Calu3 (cell line): ENCODE data around the gene CAV2. TPM values are rescaled to one million over a fixed set of nuclear protein-coding genes. Genes with fewer than 3 reads are reported as not detected.

Experiments
- BruUV-seq: library from RNA; stranded (reverse); fragments of 400-500 nt; replicated peaks from 2 replicates; lab custom pipeline; 2021; lab: Mats Ljungman, UMichigan
- CTCF ChIA-PET: fragments of 300-600 bp; sonication (Branson Sonifier 250); formaldehyde crosslinking; loops from one replicate; lab custom pipeline; 2022; ENCODE audit warnings: antibody characterized with exemption; lab: Charles Lee
- DNase-seq: peaks from one replicate; pipeline ENCODE4 v3.0.0; 2022
- H3K27ac Mint-ChIP-seq: one replicate; pipeline ENCODE4 v1.8.0; 2022; ENCODE audit warnings: mixed read lengths; ENCODE audit not compliant: unreplicated experiment
- H3K27me3 Mint-ChIP-seq: one replicate; pipeline ENCODE4 v1.8.0; 2022; ENCODE audit warnings: mixed read lengths; ENCODE audit not compliant: unreplicated experiment
- H3K36me3 Mint-ChIP-seq: one replicate; pipeline ENCODE4 v1.8.0; 2022; ENCODE audit warnings: mild to moderate bottlenecking, moderate library complexity, mixed read lengths; ENCODE audit not compliant: insufficient read depth, unreplicated experiment
- H3K4me1 Mint-ChIP-seq: one replicate; pipeline ENCODE4 v1.8.0; 2022; ENCODE audit warnings: mild to moderate bottlenecking, low read depth, mixed read lengths; ENCODE audit not compliant: unreplicated experiment
- H3K4me3 Mint-ChIP-seq: one replicate; pipeline ENCODE4 v1.8.0; 2022; ENCODE audit warnings: mild to moderate bottlenecking, low read depth, moderate library complexity, mixed read lengths; ENCODE audit not compliant: unreplicated experiment
- H3K9me3 Mint-ChIP-seq: one replicate; pipeline ENCODE4 v1.8.0; 2022; ENCODE audit warnings: low read depth, mixed read lengths; ENCODE audit not compliant: unreplicated experiment
- intact Hi-C: fragments of 100-400 bp; cut with micrococcal nuclease; formaldehyde crosslinking; loops from one replicate; pipeline ENCODE4 v1.10.0; 2022; ENCODE audit not compliant: unreplicated experiment
- total RNA-seq: library from RNA; stranded (reverse); gene quantifications from 2 replicates; pipeline ENCODE4 v1.2.3, GENCODE V29; 2022
- TF ChIP-seq, protein P1 (sequence below): fragments of 200-600 bp; IDR thresholded peaks from one replicate; pipeline ENCODE4 v1.8.0; 2022; ENCODE audit warnings: antibody characterized with exemption; ENCODE audit not compliant: unreplicated experiment

Gene CAV2
- total RNA-seq, 1 experiment from 2014 or later: 76.4 TPM

DNA sequence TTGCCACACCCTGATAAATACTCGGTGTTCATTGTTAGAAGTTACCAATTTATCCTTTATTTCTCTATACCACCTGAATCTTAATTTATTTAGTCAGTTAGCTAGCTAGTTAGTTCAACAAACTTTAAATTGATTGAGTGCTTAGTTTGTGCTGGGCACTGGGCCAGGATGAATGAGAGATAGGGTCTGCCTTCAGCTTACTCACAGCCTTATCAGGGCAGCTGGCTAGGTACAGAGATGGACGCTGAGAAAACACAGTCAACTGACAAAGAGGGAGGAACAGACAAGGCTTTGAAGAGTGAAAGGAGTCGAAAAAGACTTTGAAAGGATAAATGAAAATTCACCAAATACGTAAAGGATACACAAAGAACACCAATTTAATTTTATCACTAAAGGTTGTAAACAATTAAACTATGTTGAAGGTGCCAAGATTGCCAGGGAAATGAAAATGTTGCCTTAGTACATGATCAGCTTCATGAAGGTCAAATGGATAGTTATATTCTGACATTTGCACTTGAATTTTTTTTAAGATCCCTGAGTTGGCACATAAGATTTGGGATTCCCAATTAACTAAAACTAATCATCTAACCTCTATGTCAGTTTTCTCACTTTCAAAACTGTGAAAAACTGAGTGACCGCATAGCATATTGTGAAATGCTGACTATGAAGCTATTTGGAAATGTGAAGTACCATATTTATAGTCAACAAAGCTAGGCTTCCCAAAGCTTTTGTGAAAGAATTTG, 2.1 kb downstream of the CAV2 start:
- CTCF ChIA-PET: interaction anchor here (0.5 to 2.1 kb wide), 8 partner anchors 10 to 213 kb away, joined by 3 to 19 read pairs (median 4); no protein-coding TSS in a partner anchor
- intact Hi-C loops: loop anchor here (2.0 to 5.0 kb wide), 5 partner anchors 21 to 243 kb away; no protein-coding TSS in a partner anchor
- peaks cover 31% of the 10 kb centered on the region for H3K4me1 Mint-ChIP-seq

DNA sequence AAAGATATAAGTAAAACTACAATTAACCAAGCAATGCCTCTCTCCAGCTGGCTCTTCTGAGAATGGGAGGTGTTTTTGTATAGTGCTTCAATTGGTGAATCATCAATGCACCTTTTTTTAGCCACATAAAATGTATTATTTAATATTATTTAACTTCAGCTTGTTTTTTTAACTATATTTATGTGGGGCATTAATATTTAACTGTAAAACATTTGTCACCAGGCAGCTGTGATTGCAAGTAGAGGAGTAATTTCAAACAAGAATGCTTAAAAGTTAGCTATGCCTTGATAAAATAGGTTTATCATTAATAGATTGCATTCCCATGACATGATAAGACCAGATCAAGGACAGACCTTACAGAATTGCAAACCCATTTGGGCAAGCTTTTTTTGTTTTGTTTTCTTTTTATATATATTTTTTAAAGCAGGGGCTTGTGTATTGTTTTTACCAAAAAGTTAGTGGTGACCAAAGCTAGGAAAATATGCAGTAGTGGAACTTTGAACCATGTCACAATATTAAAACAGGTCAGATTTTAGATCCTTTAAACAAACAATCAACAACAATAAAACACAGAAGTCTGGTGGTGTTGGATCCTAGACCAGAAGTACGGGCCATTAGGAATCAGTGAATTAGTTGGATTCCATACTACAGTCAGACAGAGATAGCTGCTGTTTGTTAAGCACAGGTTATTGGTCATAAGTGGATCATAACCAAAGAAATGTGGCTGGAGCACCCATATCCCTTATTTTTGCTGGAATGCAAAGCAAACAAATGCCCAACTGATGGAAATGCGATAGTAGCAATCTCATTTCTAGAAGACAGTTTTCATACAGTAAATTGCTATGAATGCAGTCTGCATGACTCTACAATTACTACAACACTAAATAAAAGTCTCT, 2.9 kb downstream of the CAV2 start:
- Mint-ChIP-seq H3K9me3 (no peaks in the 10 kb centered on the region), H3K4me3 (no peak overlapping the region), H3K27ac (no peak overlapping the region), H3K4me1 (peaks cover 31% of the 10 kb centered on the region), H3K27me3 (no peaks in the 10 kb centered on the region), H3K36me3 (peaks cover 26% of the 10 kb centered on the region)
- CTCF ChIA-PET: interaction anchor here (0.7 to 2.1 kb wide), 7 partner anchors 9 to 214 kb away, joined by 3 to 19 read pairs (median 5); no protein-coding TSS in a partner anchor
- BruUV-seq: no TSS peak
- intact Hi-C loops: loop anchor here (2.0 to 5.0 kb wide), 4 partner anchors 20 to 244 kb away; no protein-coding TSS in a partner anchor
- DNase-seq: no peak
- TF ChIP-seq, protein P1, sequence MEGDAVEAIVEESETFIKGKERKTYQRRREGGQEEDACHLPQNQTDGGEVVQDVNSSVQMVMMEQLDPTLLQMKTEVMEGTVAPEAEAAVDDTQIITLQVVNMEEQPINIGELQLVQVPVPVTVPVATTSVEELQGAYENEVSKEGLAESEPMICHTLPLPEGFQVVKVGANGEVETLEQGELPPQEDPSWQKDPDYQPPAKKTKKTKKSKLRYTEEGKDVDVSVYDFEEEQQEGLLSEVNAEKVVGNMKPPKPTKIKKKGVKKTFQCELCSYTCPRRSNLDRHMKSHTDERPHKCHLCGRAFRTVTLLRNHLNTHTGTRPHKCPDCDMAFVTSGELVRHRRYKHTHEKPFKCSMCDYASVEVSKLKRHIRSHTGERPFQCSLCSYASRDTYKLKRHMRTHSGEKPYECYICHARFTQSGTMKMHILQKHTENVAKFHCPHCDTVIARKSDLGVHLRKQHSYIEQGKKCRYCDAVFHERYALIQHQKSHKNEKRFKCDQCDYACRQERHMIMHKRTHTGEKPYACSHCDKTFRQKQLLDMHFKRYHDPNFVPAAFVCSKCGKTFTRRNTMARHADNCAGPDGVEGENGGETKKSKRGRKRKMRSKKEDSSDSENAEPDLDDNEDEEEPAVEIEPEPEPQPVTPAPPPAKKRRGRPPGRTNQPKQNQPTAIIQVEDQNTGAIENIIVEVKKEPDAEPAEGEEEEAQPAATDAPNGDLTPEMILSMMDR: no peak

More for the DNA sequence above, 2.1 kb downstream of the CAV2 start:
- peak; percentile 48 for DNase-seq
- peaks cover 26% of the 10 kb centered on the region for H3K36me3 Mint-ChIP-seq
- no peaks in the 10 kb centered on the region for H3K9me3 Mint-ChIP-seq
- BruUV-seq: no TSS peak
- no peaks in the 10 kb centered on the region for H3K27me3 Mint-ChIP-seq
- TF ChIP-seq, protein P1: no peak
- peak overlapping the region; percentile 94 for H3K4me3 Mint-ChIP-seq
- H3K27ac Mint-ChIP-seq: peak overlapping the region; percentile 69

DNA sequence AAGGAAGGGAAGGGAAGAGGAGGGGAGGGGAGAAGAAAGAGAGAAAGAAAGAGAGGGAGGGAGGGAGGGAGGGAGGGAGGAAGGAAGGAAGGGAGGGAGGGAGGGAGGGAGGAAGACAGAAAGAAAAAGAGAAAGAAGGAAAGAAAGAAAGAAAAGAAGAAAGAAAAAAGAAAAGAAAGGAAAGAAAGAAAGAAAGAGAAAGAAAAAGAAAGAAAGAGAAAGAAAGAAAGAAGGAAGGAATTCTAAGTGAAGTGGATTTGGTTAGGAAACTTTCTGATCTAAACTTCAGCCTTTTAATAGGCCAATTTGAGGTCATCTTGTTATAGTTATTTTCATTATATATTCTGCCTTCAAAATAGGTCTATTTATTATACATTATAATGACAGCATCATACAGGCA, 4.3 kb downstream of the CAV2 start:
- no peak for DNase-seq
- CTCF ChIA-PET: no interaction called here
- no peak overlapping the region for H3K4me3 Mint-ChIP-seq
- peaks cover 28% of the 10 kb centered on the region for H3K4me1 Mint-ChIP-seq
- H3K27me3 Mint-ChIP-seq: no peaks in the 10 kb centered on the region
- no peak overlapping the region for H3K27ac Mint-ChIP-seq
- no TSS peak for BruUV-seq
- peaks cover 26% of the 10 kb centered on the region for H3K36me3 Mint-ChIP-seq
- no peaks in the 10 kb centered on the region for H3K9me3 Mint-ChIP-seq
- TF ChIP-seq, protein P1: no peak
- intact Hi-C loops: loop anchor here (2.0 to 5.0 kb wide), 4 partner anchors 19 to 245 kb away; no protein-coding TSS in a partner anchor

DNA sequence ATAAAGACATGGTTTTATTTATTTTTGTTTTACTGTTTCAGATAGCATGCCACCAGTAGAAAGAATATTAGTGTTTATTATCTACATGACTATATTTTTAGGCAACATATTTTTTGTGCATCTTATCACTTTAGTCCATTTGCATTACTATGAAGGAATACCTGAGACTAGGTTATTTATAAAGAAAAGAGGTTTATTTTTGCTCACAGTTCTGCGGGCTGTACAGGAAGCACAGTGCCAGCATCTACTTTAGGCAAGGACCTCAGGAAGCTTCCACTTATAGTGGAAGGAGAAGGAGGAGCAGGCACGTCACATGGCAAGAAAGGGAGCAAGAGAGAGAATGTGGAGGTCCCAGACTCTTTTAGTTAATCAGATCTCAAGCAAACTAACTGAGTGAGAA, 5.7 kb downstream of the CAV2 start:
- TF ChIP-seq, protein P1: no peak
- H3K27me3 Mint-ChIP-seq: no peaks in the 10 kb centered on the region
- H3K4me3 Mint-ChIP-seq: no peak overlapping the region
- H3K9me3 Mint-ChIP-seq: no peaks in the 10 kb centered on the region
- intact Hi-C loops: no loop called here
- H3K4me1 Mint-ChIP-seq: peaks cover 33% of the 10 kb centered on the region
- CTCF ChIA-PET: no interaction called here
- BruUV-seq: no TSS peak
- no peak overlapping the region for H3K27ac Mint-ChIP-seq
- DNase-seq: no peak
- peaks cover 11% of the 10 kb centered on the region for H3K36me3 Mint-ChIP-seq
